ENCODE data around the gene ZDHHC7.

DNA sequence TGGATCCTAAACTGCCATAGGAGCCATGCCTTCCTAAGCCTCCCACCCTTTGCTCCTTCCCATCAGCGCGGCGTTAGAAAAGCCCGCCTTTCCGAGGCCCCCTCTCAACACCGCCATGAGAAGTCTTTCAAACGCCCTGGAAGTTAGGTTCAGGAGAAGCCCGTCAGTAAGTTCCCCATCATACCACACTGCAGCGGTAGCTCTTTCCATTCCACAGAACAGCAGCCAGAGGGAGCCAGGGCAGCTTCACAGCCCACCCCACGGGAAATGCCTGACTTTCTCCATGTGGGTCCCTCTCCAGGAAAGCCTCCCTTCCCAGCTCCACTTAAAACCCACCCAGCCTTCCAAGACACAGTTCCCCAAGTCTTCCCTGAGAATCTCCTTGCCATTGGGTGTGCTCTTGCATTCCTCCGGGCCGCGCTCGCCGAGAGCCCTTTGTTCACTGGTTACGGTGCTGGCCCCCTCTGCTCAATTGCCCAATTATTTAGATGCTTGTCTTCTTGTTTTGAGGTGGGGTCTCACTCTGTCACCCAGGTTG is 44.9 kb upstream of the ZDHHC7 start:
- TF ChIP-seq, protein P1, sequence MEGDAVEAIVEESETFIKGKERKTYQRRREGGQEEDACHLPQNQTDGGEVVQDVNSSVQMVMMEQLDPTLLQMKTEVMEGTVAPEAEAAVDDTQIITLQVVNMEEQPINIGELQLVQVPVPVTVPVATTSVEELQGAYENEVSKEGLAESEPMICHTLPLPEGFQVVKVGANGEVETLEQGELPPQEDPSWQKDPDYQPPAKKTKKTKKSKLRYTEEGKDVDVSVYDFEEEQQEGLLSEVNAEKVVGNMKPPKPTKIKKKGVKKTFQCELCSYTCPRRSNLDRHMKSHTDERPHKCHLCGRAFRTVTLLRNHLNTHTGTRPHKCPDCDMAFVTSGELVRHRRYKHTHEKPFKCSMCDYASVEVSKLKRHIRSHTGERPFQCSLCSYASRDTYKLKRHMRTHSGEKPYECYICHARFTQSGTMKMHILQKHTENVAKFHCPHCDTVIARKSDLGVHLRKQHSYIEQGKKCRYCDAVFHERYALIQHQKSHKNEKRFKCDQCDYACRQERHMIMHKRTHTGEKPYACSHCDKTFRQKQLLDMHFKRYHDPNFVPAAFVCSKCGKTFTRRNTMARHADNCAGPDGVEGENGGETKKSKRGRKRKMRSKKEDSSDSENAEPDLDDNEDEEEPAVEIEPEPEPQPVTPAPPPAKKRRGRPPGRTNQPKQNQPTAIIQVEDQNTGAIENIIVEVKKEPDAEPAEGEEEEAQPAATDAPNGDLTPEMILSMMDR (IDR thresholded peaks at IDR 0.05): peak; percentile 26 to 47 (median 31)
- no peak for TF ChIP-seq POLR2A (IDR thresholded peaks at IDR 0.05; ENCODE audit: low read depth)
- TF ChIP-seq POLR2AphosphoS5 (IDR thresholded peaks at IDR 0.05): no peak
